SH-SY5Y (cell line): ENCODE data around the gene KRTAP2-4.

Source experiments
- GATA2 ChIP-seq: IDR thresholded peaks from 2 replicates; pipeline ENCODE4 v1.6.1; 2011; ENCODE audit warnings: mild to moderate bottlenecking, low read depth, low read length
- GATA3 ChIP-seq: IDR thresholded peaks from 2 replicates; pipeline ENCODE4 v1.6.1; 2011; ENCODE audit warnings: low read depth, mild to moderate bottlenecking, low read length, moderate library complexity

The KRTAP2-4 gene

DNA sequence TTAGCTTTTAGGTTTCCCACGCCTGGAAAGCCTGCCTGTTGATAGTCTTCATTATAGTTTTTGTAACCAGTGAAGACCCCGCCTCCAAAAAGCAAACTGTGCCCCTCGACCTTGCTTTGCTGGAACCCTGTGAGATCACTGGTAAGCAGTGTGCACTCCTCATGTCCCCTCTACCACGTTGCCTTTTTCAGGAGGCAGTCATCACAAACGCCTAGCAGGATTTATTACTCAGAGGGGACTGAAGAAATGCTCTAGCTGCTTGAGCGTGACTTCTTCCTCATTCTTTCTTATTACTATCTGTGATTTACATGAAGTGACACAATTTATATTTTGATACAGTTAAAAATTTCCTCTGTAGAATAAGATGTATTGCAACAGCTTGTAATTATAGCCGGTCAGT lies 50.2 kb downstream of the KRTAP2-4 start:
- TF ChIP-seq GATA3 = no peak
- no peak for TF ChIP-seq GATA2
